C4-2B (cell line): ENCODE measurements around the gene LDLRAD3.

Experiments
- CTCF ChIP-seq: fragments of 450-650 bp; conservative IDR thresholded peaks from 2 replicates; pipeline ENCODE4 v1.5.1; 2017; ENCODE audit warnings: mild to moderate bottlenecking
- ZFX ChIP-seq: fragments of 450-650 bp; IDR thresholded peaks from 2 replicates; pipeline ENCODE4 v1.6.1; 2017

DNA sequence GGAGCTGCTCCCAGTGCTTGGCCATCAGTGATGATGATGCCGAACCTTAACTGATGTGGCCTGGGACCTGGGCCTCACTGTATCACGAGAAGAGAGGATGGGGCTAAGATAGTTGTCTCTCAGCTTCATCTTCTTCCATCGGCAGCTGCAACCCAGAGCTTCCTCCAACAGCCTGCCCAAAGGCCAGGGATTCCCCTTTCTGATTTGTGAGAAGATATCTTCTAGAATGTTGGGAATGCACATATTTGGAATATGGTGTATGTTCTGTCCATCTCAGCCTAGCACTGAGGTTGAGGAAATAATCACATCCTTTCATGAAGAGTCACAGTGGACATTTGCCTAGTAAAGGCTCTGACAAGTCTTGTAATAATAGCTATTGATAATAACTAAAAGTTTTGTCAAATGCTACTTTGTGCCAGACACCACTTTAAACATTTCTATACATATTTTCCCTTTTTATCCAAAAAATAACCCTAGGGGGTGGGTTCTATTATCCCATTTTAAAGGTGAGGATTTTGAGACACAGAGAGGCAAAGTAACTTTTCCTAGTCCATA lies 272.3 kb downstream of the LDLRAD3 start:
- TF ChIP-seq CTCF (no peak), ZFX (no peak)
